ENCODE data around the gene CPT1C.
"Not testable (repeated sequence)": the region's sequence is repeated elsewhere in the genome, so short reads cannot be mapped to it uniquely, and the experiment has no call there.

Gene CPT1C

GRCh38 chr19:49712397-49712859 lies 21.5 kb downstream of the CPT1C start:
- H3K4me3 ChIP-seq (ENCODE audit: low read length in 2 of 2) = no peak overlapping the region
- peaks cover 2% of the 10 kb centered on the region for H3K4me1 ChIP-seq (ENCODE audit: control insufficient read depth, insufficient read depth, low read length)
- no peak overlapping the region for H3K9ac ChIP-seq (ENCODE audit: low read length in 2 of 2)
- peaks cover 0 to 3% of the 10 kb centered on the region in 2 donors for H3K36me3 ChIP-seq (ENCODE audit: control insufficient read depth in 2 of 2, insufficient read depth in 2 of 2, low read length in 2 of 2)
- H3K27ac ChIP-seq (ENCODE audit: low read length) = no peak overlapping the region
- peaks cover 0 to 2% of the 10 kb centered on the region in 2 donors for H3K27me3 ChIP-seq (ENCODE audit: control insufficient read depth in 1 of 2, insufficient read depth in 2 of 2, low read length in 2 of 2)
- H3K9me3 ChIP-seq (ENCODE audit: control insufficient read depth in 2 of 2, low read length in 2 of 2) = no peaks in the 10 kb centered on the region

GRCh38 chr19:49713236-49713845 lies 22.4 kb downstream of the CPT1C start:
- Histone ChIP-seq H3K9me3 (ENCODE audit: control insufficient read depth in 2 of 2, low read length in 2 of 2) (no peaks in the 10 kb centered on the region), H3K36me3 (ENCODE audit: control insufficient read depth in 2 of 2, insufficient read depth in 2 of 2, low read length in 2 of 2) (peaks cover 0 to 3% of the 10 kb centered on the region in 2 donors), H3K4me1 (ENCODE audit: control insufficient read depth, insufficient read depth, low read length) (peaks cover 2% of the 10 kb centered on the region), H3K27ac (ENCODE audit: low read length) (no peak overlapping the region), H3K27me3 (ENCODE audit: control insufficient read depth in 1 of 2, insufficient read depth in 2 of 2, low read length in 2 of 2) (peaks cover 0 to 2% of the 10 kb centered on the region in 2 donors), H3K9ac (ENCODE audit: low read length in 2 of 2) (no peak overlapping the region), H3K4me3 (ENCODE audit: low read length in 2 of 2) (no peak overlapping the region)

- no peak overlapping the region for H3K9ac ChIP-seq (ENCODE audit: low read length in 2 of 2)
- H3K9me3 ChIP-seq (ENCODE audit: control insufficient read depth in 2 of 2, low read length in 2 of 2) = no peaks in the 10 kb centered on the region
- H3K27me3 ChIP-seq (ENCODE audit: control insufficient read depth in 1 of 2, insufficient read depth in 2 of 2, low read length in 2 of 2) = no peaks in the 10 kb centered on the region
- peaks cover 2% of the 10 kb centered on the region for H3K4me1 ChIP-seq (ENCODE audit: control insufficient read depth, insufficient read depth, low read length)
- H3K36me3 ChIP-seq (ENCODE audit: control insufficient read depth in 2 of 2, insufficient read depth in 2 of 2, low read length in 2 of 2) = no peaks in the 10 kb centered on the region
- H3K27ac ChIP-seq (ENCODE audit: low read length) = no peak overlapping the region
- H3K4me3 ChIP-seq (ENCODE audit: low read length in 2 of 2) = no peak overlapping the region
Measured at GRCh38 chr19:49716154-49716553, 25.2 kb downstream of the CPT1C start.

- no peak overlapping the region for H3K4me3 ChIP-seq (ENCODE audit: low read length in 2 of 2)
- no peaks in the 10 kb centered on the region for H3K27me3 ChIP-seq (ENCODE audit: control insufficient read depth in 1 of 2, insufficient read depth in 2 of 2, low read length in 2 of 2)
- no peak overlapping the region for H3K27ac ChIP-seq (ENCODE audit: low read length)
Measured at GRCh38 chr19:49718511-49718910, 27.6 kb downstream of the CPT1C start.

GRCh38 chr19:49718991-49719390 lies 28.1 kb downstream of the CPT1C start:
- no peaks in the 10 kb centered on the region for H3K27me3 ChIP-seq (ENCODE audit: control insufficient read depth in 1 of 2, insufficient read depth in 2 of 2, low read length in 2 of 2)
- peaks cover 2% of the 10 kb centered on the region for H3K4me1 ChIP-seq (ENCODE audit: control insufficient read depth, insufficient read depth, low read length)
- no peaks in the 10 kb centered on the region for H3K9me3 ChIP-seq (ENCODE audit: control insufficient read depth in 2 of 2, low read length in 2 of 2)
- no peak overlapping the region for H3K9ac ChIP-seq (ENCODE audit: low read length in 2 of 2)
- H3K27ac ChIP-seq (ENCODE audit: low read length) = no peak overlapping the region
- no peak overlapping the region for H3K4me3 ChIP-seq (ENCODE audit: low read length in 2 of 2)
- no peaks in the 10 kb centered on the region for H3K36me3 ChIP-seq (ENCODE audit: control insufficient read depth in 2 of 2, insufficient read depth in 2 of 2, low read length in 2 of 2)

More at GRCh38 chr19:49718511-49718910, 27.6 kb downstream of the CPT1C start:
- peaks cover 2% of the 10 kb centered on the region for H3K4me1 ChIP-seq (ENCODE audit: control insufficient read depth, insufficient read depth, low read length)
- no peaks in the 10 kb centered on the region for H3K9me3 ChIP-seq (ENCODE audit: control insufficient read depth in 2 of 2, low read length in 2 of 2)
- no peak overlapping the region for H3K9ac ChIP-seq (ENCODE audit: low read length in 2 of 2)
- no peaks in the 10 kb centered on the region for H3K36me3 ChIP-seq (ENCODE audit: control insufficient read depth in 2 of 2, insufficient read depth in 2 of 2, low read length in 2 of 2)

- not testable (repeated sequence) for H3K4me3 ChIP-seq (ENCODE audit: low read length in 2 of 2); H3K9ac ChIP-seq (ENCODE audit: low read length in 2 of 2); H3K4me1 ChIP-seq (ENCODE audit: control insufficient read depth, insufficient read depth, low read length); H3K9me3 ChIP-seq (ENCODE audit: control insufficient read depth in 2 of 2, low read length in 2 of 2); H3K36me3 ChIP-seq (ENCODE audit: control insufficient read depth in 2 of 2, insufficient read depth in 2 of 2, low read length in 2 of 2); H3K27me3 ChIP-seq (ENCODE audit: control insufficient read depth in 1 of 2, insufficient read depth in 2 of 2, low read length in 2 of 2); H3K27ac ChIP-seq (ENCODE audit: low read length)
Measured at GRCh38 chr19:49719420-49719819, 28.5 kb downstream of the CPT1C start.

- Histone ChIP-seq H3K4me1 (ENCODE audit: control insufficient read depth, insufficient read depth, low read length) (peaks cover 3% of the 10 kb centered on the region), H3K4me3 (ENCODE audit: low read length in 2 of 2) (no peak overlapping the region), H3K9me3 (ENCODE audit: control insufficient read depth in 2 of 2, low read length in 2 of 2) (no peaks in the 10 kb centered on the region), H3K36me3 (ENCODE audit: control insufficient read depth in 2 of 2, insufficient read depth in 2 of 2, low read length in 2 of 2) (no peaks in the 10 kb centered on the region), H3K27me3 (ENCODE audit: control insufficient read depth in 1 of 2, insufficient read depth in 2 of 2, low read length in 2 of 2) (no peaks in the 10 kb centered on the region), H3K9ac (ENCODE audit: low read length in 2 of 2) (no peak overlapping the region), H3K27ac (ENCODE audit: low read length) (no peak overlapping the region)
Measured at GRCh38 chr19:49727217-49728030, 36.5 kb downstream of the CPT1C start.

- Histone ChIP-seq H3K9me3 (ENCODE audit: control insufficient read depth in 2 of 2, low read length in 2 of 2) (no peaks in the 10 kb centered on the region), H3K27ac (ENCODE audit: low read length) (no peak overlapping the region), H3K27me3 (ENCODE audit: control insufficient read depth in 1 of 2, insufficient read depth in 2 of 2, low read length in 2 of 2) (no peaks in the 10 kb centered on the region), H3K9ac (ENCODE audit: low read length in 2 of 2) (no peak overlapping the region), H3K4me1 (ENCODE audit: control insufficient read depth, insufficient read depth, low read length) (peaks cover 3% of the 10 kb centered on the region), H3K36me3 (ENCODE audit: control insufficient read depth in 2 of 2, insufficient read depth in 2 of 2, low read length in 2 of 2) (no peaks in the 10 kb centered on the region), H3K4me3 (ENCODE audit: low read length in 2 of 2) (no peak overlapping the region)
Measured at GRCh38 chr19:49730166-49730565, 39.2 kb downstream of the CPT1C start.

- H3K9ac ChIP-seq (ENCODE audit: low read length in 2 of 2) = no peak overlapping the region
- H3K9me3 ChIP-seq (ENCODE audit: control insufficient read depth in 2 of 2, low read length in 2 of 2) = no peaks in the 10 kb centered on the region
- no peaks in the 10 kb centered on the region for H3K27me3 ChIP-seq (ENCODE audit: control insufficient read depth in 1 of 2, insufficient read depth in 2 of 2, low read length in 2 of 2)
- H3K27ac ChIP-seq (ENCODE audit: low read length) = no peak overlapping the region
- no peak overlapping the region for H3K4me3 ChIP-seq (ENCODE audit: low read length in 2 of 2)
- no peaks in the 10 kb centered on the region for H3K4me1 ChIP-seq (ENCODE audit: control insufficient read depth, insufficient read depth, low read length)
- no peaks in the 10 kb centered on the region for H3K36me3 ChIP-seq (ENCODE audit: control insufficient read depth in 2 of 2, insufficient read depth in 2 of 2, low read length in 2 of 2)
Measured at GRCh38 chr19:49738268-49738667, 47.4 kb downstream of the CPT1C start.

GRCh38 chr19:49739098-49739497 lies 48.2 kb downstream of the CPT1C start:
- Histone ChIP-seq H3K27ac (ENCODE audit: low read length) (no peak overlapping the region), H3K9ac (ENCODE audit: low read length in 2 of 2) (no peak overlapping the region), H3K27me3 (ENCODE audit: control insufficient read depth in 1 of 2, insufficient read depth in 2 of 2, low read length in 2 of 2) (no peaks in the 10 kb centered on the region), H3K4me1 (ENCODE audit: control insufficient read depth, insufficient read depth, low read length) (no peaks in the 10 kb centered on the region), H3K9me3 (ENCODE audit: control insufficient read depth in 2 of 2, low read length in 2 of 2) (no peaks in the 10 kb centered on the region), H3K36me3 (ENCODE audit: control insufficient read depth in 2 of 2, insufficient read depth in 2 of 2, low read length in 2 of 2) (no peaks in the 10 kb centered on the region), H3K4me3 (ENCODE audit: low read length in 2 of 2) (no peak overlapping the region)

GRCh38 chr19:49739933-49740332 lies 49.0 kb downstream of the CPT1C start:
- no peak overlapping the region for H3K4me3 ChIP-seq (ENCODE audit: low read length in 2 of 2)

More at GRCh38 chr19:49739933-49740332, 49.0 kb downstream of the CPT1C start:
- Histone ChIP-seq H3K4me1 (ENCODE audit: control insufficient read depth, insufficient read depth, low read length) (no peaks in the 10 kb centered on the region), H3K27me3 (ENCODE audit: control insufficient read depth in 1 of 2, insufficient read depth in 2 of 2, low read length in 2 of 2) (no peaks in the 10 kb centered on the region), H3K9ac (ENCODE audit: low read length in 2 of 2) (no peak overlapping the region), H3K36me3 (ENCODE audit: control insufficient read depth in 2 of 2, insufficient read depth in 2 of 2, low read length in 2 of 2) (no peaks in the 10 kb centered on the region), H3K27ac (ENCODE audit: low read length) (no peak overlapping the region), H3K9me3 (ENCODE audit: control insufficient read depth in 2 of 2, low read length in 2 of 2) (no peaks in the 10 kb centered on the region)
